ENCODE measurements around the gene ASS1.

DNA sequence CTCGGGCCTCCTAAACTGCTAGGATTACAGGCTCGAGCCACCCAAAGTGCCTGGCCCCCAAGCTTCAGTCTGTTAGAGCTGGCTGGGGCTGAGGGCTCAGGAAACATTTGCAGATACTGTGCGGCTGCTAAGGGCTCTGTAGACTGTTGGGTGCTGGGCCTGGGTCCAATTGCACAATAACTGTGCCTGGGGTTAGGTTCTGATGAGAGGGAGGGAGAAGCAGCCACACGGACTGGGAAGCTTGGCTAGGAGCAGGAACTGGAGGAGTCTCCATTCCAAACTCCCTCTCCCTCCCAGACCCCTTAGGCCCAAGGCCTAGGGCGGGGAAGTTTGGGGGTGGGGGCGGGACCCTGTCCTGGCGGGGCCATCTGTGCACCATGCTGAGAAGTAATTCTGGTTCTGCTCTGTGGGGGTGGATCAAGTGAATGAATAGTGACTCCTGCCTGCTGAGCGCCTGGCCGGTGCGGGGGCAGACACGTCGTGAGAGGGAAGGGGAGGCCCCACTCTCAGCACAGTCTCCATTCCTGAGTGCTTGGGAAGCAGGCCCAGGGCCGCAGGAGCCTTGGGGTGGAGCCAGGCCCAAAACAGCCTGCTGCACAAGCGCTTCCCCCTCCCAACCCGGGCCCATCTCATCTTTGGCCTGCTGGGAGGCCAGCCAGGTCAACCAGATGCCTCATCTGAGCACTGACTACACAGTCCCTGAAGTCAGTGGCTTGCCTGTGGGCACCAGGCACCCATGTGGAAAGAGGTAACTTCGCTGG is 1.5 kb downstream of the ASS1 start:
- TF ChIP-seq CTCF (IDR thresholded peaks at IDR 0.05; ENCODE audit: low read depth, low read length, poor library complexity, severe bottlenecking) (no peak), EZH2phosphoT487 (IDR thresholded peaks at IDR 0.05; ENCODE audit: borderline replicate concordance, low read length) (no peak)
